ENCODE results near the gene YWHAB.

GRCh38 chr20:44910690-44911262, 25.3 kb downstream of the YWHAB start:
- TF ChIP-seq EZH2 (IDR thresholded peaks at IDR 0.05; ENCODE audit: borderline replicate concordance, low read depth, low read length, severe bottlenecking) (no peak), POLR2A (IDR thresholded peaks at IDR 0.05; ENCODE audit: low read depth, low read length) (no peak)
